Endothelial cell of umbilical vein (primary cell): ENCODE data around the gene HSD3B7. TPM values are rescaled to one million over a fixed set of nuclear protein-coding genes. Genes with fewer than 3 reads are reported as not detected.
"Not testable (repeated sequence)": the region's sequence is repeated elsewhere in the genome, so short reads cannot be mapped to it uniquely, and the experiment has no call there.

Experiments
- BruUV-seq: library from RNA; stranded (reverse); fragments of 400-500 nt; replicated peaks from 2 replicates; lab custom pipeline; 2021; lab: Mats Ljungman, UMichigan
- CTCF ChIA-PET: fragments of 300-600, 350-600 bp; sonication (Branson Sonifier 250); formaldehyde crosslinking; loops from one replicate; lab custom pipeline; 2021; ENCODE audit warnings: antibody characterized with exemption, inconsistent platforms; lab: Charles Lee
- POLR2A ChIA-PET: fragments of 300-600, 350-600 bp; sonication (Branson Sonifier 250); formaldehyde crosslinking; loops from one replicate; lab custom pipeline; 2021; ENCODE audit warnings: antibody characterized with exemption, inconsistent platforms; lab: Charles Lee
- DNase-seq: peaks from one replicate; pipeline ENCODE4 v3.0.0-alpha.2; 2011; ENCODE audit warnings: low read depth, low spot score
- FAIRE-seq: peaks from 2 replicates; lab custom pipeline; 2011; peaks lifted over from hg19 to GRCh38; lab: Jason Lieb, UNC
- H2AFZ ChIP-seq: 2 replicates; pipeline ENCODE4 v1.6.0; 2012; ENCODE audit warnings: low read depth, low read length, control low read depth, inconsistent platforms
- H3K27ac ChIP-seq: 2 replicates; pipeline ENCODE4 v1.5.1; 2011; ENCODE audit warnings: low read depth, mild to moderate bottlenecking, control low read depth, low read length, moderate library complexity; ENCODE audit not compliant: insufficient read depth
- H3K27me3 ChIP-seq, 2 experiments: 2 replicates each; pipeline versions ENCODE4 v1.6.0 to v1.6.1; 2011; ENCODE audit warnings: low read length in 2 of 2, mixed read lengths in 1 of 2; ENCODE audit not compliant: control insufficient read depth in 2 of 2, insufficient read depth in 2 of 2
- H3K36me3 ChIP-seq, 2 experiments: 2 replicates in 1 of 2; 3 replicates in 1 of 2; pipeline ENCODE4 v1.5.1; 2011; ENCODE audit warnings: low read length in 2 of 2, mild to moderate bottlenecking in 1 of 2, moderate library complexity in 1 of 2; ENCODE audit not compliant: control insufficient read depth in 2 of 2, insufficient read depth in 2 of 2; ENCODE audit errors: extremely low read depth in 1 of 2
- H3K4me1 ChIP-seq: 3 replicates; pipeline ENCODE4 v1.5.1; 2011; ENCODE audit warnings: mild to moderate bottlenecking, low read length; ENCODE audit not compliant: control insufficient read depth, insufficient read depth; ENCODE audit errors: extremely low read depth
- H3K4me2 ChIP-seq: 2 replicates; pipeline ENCODE4 v1.6.1; 2011; ENCODE audit warnings: low read length, control low read depth, mixed read lengths; ENCODE audit not compliant: insufficient read depth
- H3K4me3 ChIP-seq, 3 experiments: fragments of 200-600 bp in 1 of 3; sonication (generic), shearing (Covaris generic) in 1 of 3; replicated peaks in 1 of 3; 2 replicates each; pipeline ENCODE4 v1.5.1; 2011 to 2016; ENCODE audit warnings: control low read depth in 3 of 3, low read length in 3 of 3, mild to moderate bottlenecking in 2 of 3, inconsistent platforms in 1 of 3, low read depth in 1 of 3, moderate library complexity in 1 of 3; ENCODE audit not compliant: insufficient read depth in 1 of 3
- H3K79me2 ChIP-seq: 2 replicates; pipeline ENCODE4 v1.6.0; 2012; ENCODE audit warnings: low read length, inconsistent platforms; ENCODE audit not compliant: control insufficient read depth, insufficient read depth
- H3K9ac ChIP-seq: replicated peaks from 2 replicates; pipeline ENCODE3; 2011; ENCODE audit warnings: low read length, control low read depth; ENCODE audit not compliant: insufficient read depth; ENCODE audit errors: extremely low read depth
- H3K9me1 ChIP-seq: replicated peaks from 3 replicates; pipeline ENCODE4 v1.6.0; 2011; ENCODE audit warnings: mild to moderate bottlenecking, low read length; ENCODE audit not compliant: control insufficient read depth, insufficient read depth; ENCODE audit errors: extremely low read depth
- H3K9me3 ChIP-seq: replicated peaks from 2 replicates; pipeline ENCODE4 v1.5.1; 2012; ENCODE audit warnings: low read length, inconsistent platforms; ENCODE audit not compliant: control insufficient read depth, insufficient read depth
- H4K20me1 ChIP-seq: replicated peaks from 2 replicates; pipeline ENCODE3; 2011; ENCODE audit warnings: mild to moderate bottlenecking, low read length; ENCODE audit not compliant: control insufficient read depth, insufficient read depth; ENCODE audit errors: extremely low read depth
- EZH2 ChIP-seq: IDR thresholded peaks from 2 replicates; pipeline ENCODE4 v1.6.1; 2012; ENCODE audit warnings: borderline replicate concordance, low read depth, mild to moderate bottlenecking, moderate library complexity, low read length, inconsistent platforms; ENCODE audit not compliant: severe bottlenecking
- FOS ChIP-seq: IDR thresholded peaks from 2 replicates; pipeline ENCODE4 v1.6.1; 2011; ENCODE audit warnings: mild to moderate bottlenecking, low read length, moderate library complexity, borderline replicate concordance; ENCODE audit not compliant: insufficient read depth
- GATA2 ChIP-seq: IDR thresholded peaks from 2 replicates; pipeline ENCODE4 v1.7.0; 2011; ENCODE audit warnings: low read depth, mild to moderate bottlenecking, moderate library complexity, mixed read lengths, low read length; ENCODE audit not compliant: insufficient read length, insufficient read depth
- JUN ChIP-seq: IDR thresholded peaks from 2 replicates; pipeline ENCODE4 v1.6.1; 2011; ENCODE audit warnings: borderline replicate concordance, low read depth; ENCODE audit not compliant: insufficient read length, insufficient read depth
- MYC ChIP-seq: IDR thresholded peaks from one replicate; pipeline ENCODE4 v1.6.1; 2011; ENCODE audit warnings: mild to moderate bottlenecking, low read depth, low read length
- POLR2A ChIP-seq: IDR thresholded peaks from 2 replicates; pipeline ENCODE4 v1.6.1; 2012; ENCODE audit warnings: low read depth, mild to moderate bottlenecking, control low read depth, low read length
- POLR2AphosphoS5 ChIP-seq: IDR thresholded peaks from 2 replicates; pipeline ENCODE4 v1.6.1; 2012; ENCODE audit warnings: low read depth, mild to moderate bottlenecking, control low read depth, low read length, moderate library complexity; ENCODE audit not compliant: insufficient read depth
- dilution Hi-C: fragments of 300-500 bp; cut with MboI; formaldehyde crosslinking; loops from one replicate; pipeline ENCODE4 v1.15.0; 2019; ENCODE audit warnings: low sequenced_read_pairs; ENCODE audit not compliant: extremely low pct_ligation_motif_present
- intact Hi-C: fragments of 100-400 bp; cut with micrococcal nuclease; formaldehyde crosslinking; loops from one replicate; pipeline ENCODE4 v1.10.0; 2022
- polyA plus RNA-seq, 4 experiments: library from polyadenylated mRNA; depleted of rRNA in 3 of 4; stranded (reverse) in 3 of 4; unstranded in 1 of 4; fragments of >200 nt; gene quantifications; 2 replicates each; pipeline versions ENCODE4 v1.2.1 to v1.2.3, GENCODE V29; 2011 to 2012; ENCODE audit warnings: missing spikeins in 1 of 4
- total RNA-seq: library from RNA; stranded (reverse); gene quantifications from 2 replicates; pipeline ENCODE4 v1.2.3, GENCODE V29; 2021
- TF ChIP-seq, protein P1 (sequence below): IDR thresholded peaks from 2 replicates; pipeline ENCODE4 v1.6.1; 2011; ENCODE audit not compliant: insufficient read depth, insufficient read length
- TF ChIP-seq, protein P2 (sequence below), 2 donors: IDR thresholded peaks; 1 replicate in 1 of 2; 2 replicates in 1 of 2; pipeline ENCODE4 v1.5.1; 2011; ENCODE audit warnings: low read length in 2 of 2, mild to moderate bottlenecking in 2 of 2, moderate library complexity in 2 of 2, control low read depth in 1 of 2, inconsistent platforms in 1 of 2, low read depth in 1 of 2; ENCODE audit not compliant: insufficient read depth in 1 of 2; ENCODE audit errors: extremely low read depth in 1 of 2

HSD3B7 gene
- total and polyA plus RNA-seq, 2 donors (not counting 3 experiments of a cell fraction or from before 2014, with no cell fraction given) = 3.5 to 4.8 TPM

GRCh38 chr16:30937692-30938091, 47.3 kb upstream of the HSD3B7 start:
- Histone ChIP-seq H3K9me1 (no peaks in the 10 kb centered on the region), H3K9me3 (no peaks in the 10 kb centered on the region), H3K9ac (no peak overlapping the region), H3K4me2 (no peak overlapping the region), H3K4me3 (no peak overlapping the region), H3K4me1 (peaks cover 2% of the 10 kb centered on the region), H2AFZ (no peak overlapping the region), H3K79me2 (no peaks in the 10 kb centered on the region), H3K27ac (no peak overlapping the region), H3K36me3 (peaks cover 4 to 22% of the 10 kb centered on the region in 2 experiments), H4K20me1 (no peaks in the 10 kb centered on the region), H3K27me3 (no peaks in the 10 kb centered on the region)
- dilution Hi-C loops (no loop called here), intact Hi-C loops (no loop called here)
- no peak for DNase-seq
- ChIA-PET POLR2A (interaction anchor here (0.6 kb wide), 1 partner anchor 38 kb away, joined by 5 read pairs; no protein-coding TSS in a partner anchor), CTCF (interaction anchor here (6.7 kb wide), 1 partner anchor 93 kb away, joined by 60 read pairs; no protein-coding TSS in a partner anchor)
- TF ChIP-seq, protein P1, sequence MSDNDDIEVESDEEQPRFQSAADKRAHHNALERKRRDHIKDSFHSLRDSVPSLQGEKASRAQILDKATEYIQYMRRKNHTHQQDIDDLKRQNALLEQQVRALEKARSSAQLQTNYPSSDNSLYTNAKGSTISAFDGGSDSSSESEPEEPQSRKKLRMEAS = no peak
- TF ChIP-seq MYC (no peak), EZH2 (no peak), JUN (no peak), GATA2 (no peak), POLR2A (no peak), FOS (no peak), POLR2AphosphoS5 (no peak)
- TF ChIP-seq, protein P2, sequence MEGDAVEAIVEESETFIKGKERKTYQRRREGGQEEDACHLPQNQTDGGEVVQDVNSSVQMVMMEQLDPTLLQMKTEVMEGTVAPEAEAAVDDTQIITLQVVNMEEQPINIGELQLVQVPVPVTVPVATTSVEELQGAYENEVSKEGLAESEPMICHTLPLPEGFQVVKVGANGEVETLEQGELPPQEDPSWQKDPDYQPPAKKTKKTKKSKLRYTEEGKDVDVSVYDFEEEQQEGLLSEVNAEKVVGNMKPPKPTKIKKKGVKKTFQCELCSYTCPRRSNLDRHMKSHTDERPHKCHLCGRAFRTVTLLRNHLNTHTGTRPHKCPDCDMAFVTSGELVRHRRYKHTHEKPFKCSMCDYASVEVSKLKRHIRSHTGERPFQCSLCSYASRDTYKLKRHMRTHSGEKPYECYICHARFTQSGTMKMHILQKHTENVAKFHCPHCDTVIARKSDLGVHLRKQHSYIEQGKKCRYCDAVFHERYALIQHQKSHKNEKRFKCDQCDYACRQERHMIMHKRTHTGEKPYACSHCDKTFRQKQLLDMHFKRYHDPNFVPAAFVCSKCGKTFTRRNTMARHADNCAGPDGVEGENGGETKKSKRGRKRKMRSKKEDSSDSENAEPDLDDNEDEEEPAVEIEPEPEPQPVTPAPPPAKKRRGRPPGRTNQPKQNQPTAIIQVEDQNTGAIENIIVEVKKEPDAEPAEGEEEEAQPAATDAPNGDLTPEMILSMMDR (IDR thresholded peaks at IDR 0.05; ENCODE audit: extremely low read depth in 1 of 2, insufficient read depth in 1 of 2, low read depth in 1 of 2, low read length in 2 of 2) = no peak
- no TSS peak for BruUV-seq
- no peak for FAIRE-seq

DNA sequence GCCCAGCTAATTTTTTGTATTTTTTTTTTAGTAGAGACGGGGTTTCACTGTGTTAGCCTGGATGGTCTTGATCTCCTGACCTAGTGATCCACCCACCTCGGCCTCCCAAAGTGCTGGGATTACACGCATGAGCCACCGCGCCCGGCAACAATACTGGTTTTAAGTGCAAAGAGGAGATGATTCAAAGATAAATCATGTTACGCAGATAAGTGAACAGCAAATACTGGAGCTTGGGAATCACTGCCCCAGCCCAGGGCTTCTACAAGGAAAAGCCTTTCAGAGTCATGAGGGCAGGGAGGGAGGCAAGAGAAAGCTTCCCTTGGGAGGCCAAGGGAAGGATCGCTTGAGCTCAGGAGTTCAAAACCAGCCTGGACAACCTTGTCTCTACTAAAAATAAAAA, 45.4 kb upstream of the HSD3B7 start:
- H3K9me3 ChIP-seq, H3K79me2 ChIP-seq, H3K4me2 ChIP-seq, H3K9ac ChIP-seq, FAIRE-seq, H3K9me1 ChIP-seq, H2AFZ ChIP-seq, H3K27ac ChIP-seq, dilution Hi-C loops, POLR2A ChIA-PET, BruUV-seq, DNase-seq, H3K4me3 ChIP-seq, H3K27me3 ChIP-seq, intact Hi-C loops, H4K20me1 ChIP-seq, H3K4me1 ChIP-seq: not testable (repeated sequence)
- CTCF ChIA-PET = interaction anchor here (1.5 to 6.7 kb wide), 2 partner anchors 11 to 95 kb away, joined by 3 to 60 read pairs; no protein-coding TSS in a partner anchor
- H3K36me3 ChIP-seq = peaks cover 7 to 31% of the 10 kb centered on the region in 2 experiments
